ENCODE measurements around the gene NUDT11.

DNA sequence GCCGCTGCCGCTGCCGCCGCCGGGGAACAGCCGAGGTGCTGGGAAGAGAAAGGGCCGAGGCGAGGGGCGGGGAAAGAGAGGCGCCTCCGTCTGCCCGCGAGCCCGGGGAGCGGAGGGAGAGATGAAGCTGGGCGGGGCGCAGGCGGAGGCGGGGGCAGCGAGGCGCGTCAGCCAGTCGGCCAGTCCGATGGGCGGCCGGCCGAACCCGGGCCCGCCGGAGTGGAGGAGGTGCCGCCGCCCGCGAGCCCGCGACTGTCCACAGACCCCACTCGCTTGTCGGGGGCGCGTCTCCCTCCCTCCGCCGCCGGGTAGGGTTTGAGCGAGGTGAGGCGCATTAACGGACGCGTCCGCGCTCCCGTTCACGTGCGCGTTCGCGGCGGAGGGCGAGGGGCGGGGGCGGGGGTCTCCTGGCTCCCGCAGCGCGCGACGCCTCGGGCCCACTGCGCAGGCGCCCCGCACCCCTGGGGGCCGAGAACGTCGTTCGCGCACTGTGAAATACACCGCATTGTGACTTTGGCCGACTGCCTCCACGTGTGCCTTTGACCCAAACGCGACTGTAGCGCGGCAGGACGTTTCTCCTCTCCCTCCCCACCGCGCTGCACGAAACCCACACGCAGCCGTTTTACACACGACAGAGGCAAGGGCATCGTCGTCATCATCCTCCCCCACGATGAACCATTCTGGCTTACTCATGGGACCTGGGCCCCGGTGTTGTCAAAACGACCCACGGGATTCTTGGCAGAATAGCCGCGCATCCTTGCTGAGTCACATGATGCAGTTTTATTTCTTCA is at the start of gene NUDT11:
- TF ChIP-seq, protein P1, sequence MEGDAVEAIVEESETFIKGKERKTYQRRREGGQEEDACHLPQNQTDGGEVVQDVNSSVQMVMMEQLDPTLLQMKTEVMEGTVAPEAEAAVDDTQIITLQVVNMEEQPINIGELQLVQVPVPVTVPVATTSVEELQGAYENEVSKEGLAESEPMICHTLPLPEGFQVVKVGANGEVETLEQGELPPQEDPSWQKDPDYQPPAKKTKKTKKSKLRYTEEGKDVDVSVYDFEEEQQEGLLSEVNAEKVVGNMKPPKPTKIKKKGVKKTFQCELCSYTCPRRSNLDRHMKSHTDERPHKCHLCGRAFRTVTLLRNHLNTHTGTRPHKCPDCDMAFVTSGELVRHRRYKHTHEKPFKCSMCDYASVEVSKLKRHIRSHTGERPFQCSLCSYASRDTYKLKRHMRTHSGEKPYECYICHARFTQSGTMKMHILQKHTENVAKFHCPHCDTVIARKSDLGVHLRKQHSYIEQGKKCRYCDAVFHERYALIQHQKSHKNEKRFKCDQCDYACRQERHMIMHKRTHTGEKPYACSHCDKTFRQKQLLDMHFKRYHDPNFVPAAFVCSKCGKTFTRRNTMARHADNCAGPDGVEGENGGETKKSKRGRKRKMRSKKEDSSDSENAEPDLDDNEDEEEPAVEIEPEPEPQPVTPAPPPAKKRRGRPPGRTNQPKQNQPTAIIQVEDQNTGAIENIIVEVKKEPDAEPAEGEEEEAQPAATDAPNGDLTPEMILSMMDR (optimal IDR thresholded peaks at IDR 0.05 in 1 of 3, IDR thresholded peaks at IDR 0.05 in 1 of 3, conservative IDR thresholded peaks at IDR 0.05 in 1 of 3; ENCODE audit: extremely low read depth in 1 of 3, insufficient read depth in 2 of 3, low read length in 3 of 3) = no peak
- TF ChIP-seq EZH2 (IDR thresholded peaks at IDR 0.05; ENCODE audit: low read length) = no peak
